SU-DHL-6 (cell line): ENCODE measurements around the gene SMR3B.

ENCODE experiments used
- H2AFZ ChIP-seq: fragments of 200-600 bp; sonication (generic); 2 replicates; pipeline ENCODE4 v1.6.1; 2014; ENCODE audit warnings: low read depth, mild to moderate bottlenecking, moderate library complexity, mixed read lengths, antibody characterized with exemption, low read length; ENCODE audit not compliant: severe bottlenecking
- H3F3A ChIP-seq: fragments of 200-600 bp; shearing (Covaris generic); 2 replicates; pipeline ENCODE4 v1.6.0; 2016; ENCODE audit warnings: antibody characterized with exemption, mild to moderate bottlenecking; ENCODE audit not compliant: insufficient read depth
- H3K27ac ChIP-seq: fragments of 200-600 bp; sonication (generic); 2 replicates; pipeline ENCODE4 v1.5.1; 2016; ENCODE audit warnings: low read depth, mild to moderate bottlenecking, low read length, moderate library complexity, mixed read lengths
- H3K27me3 ChIP-seq: fragments of 200-600 bp; sonication (generic), shearing (Covaris generic); 2 replicates; pipeline ENCODE4 v1.6.0; 2014; ENCODE audit warnings: mild to moderate bottlenecking, low read length
- H3K36me3 ChIP-seq: fragments of 200-600 bp; sonication (generic); 2 replicates; pipeline ENCODE4 v1.6.1; 2014; ENCODE audit warnings: mild to moderate bottlenecking, low read length, mixed read lengths
- H3K4me2 ChIP-seq: fragments of 300-600, 200-600 bp; shearing (Covaris generic), sonication (generic); 2 replicates; pipeline ENCODE4 v1.6.0; 2014; ENCODE audit warnings: low read length, low read depth, mild to moderate bottlenecking; ENCODE audit not compliant: poor library complexity, severe bottlenecking
- H3K4me3 ChIP-seq: fragments of 200-600 bp; sonication (generic); 2 replicates; pipeline ENCODE4 v1.5.1; 2014; ENCODE audit warnings: antibody characterized with exemption, low read length, mild to moderate bottlenecking, mixed read lengths; ENCODE audit not compliant: insufficient read depth, poor library complexity, severe bottlenecking
- H3K79me2 ChIP-seq: fragments of 200-600 bp; sonication (generic); 2 replicates; pipeline ENCODE4 v1.6.1; 2014; ENCODE audit warnings: mild to moderate bottlenecking, low read length, moderate library complexity; ENCODE audit not compliant: insufficient read depth
- H3K9ac ChIP-seq: fragments of 200-600 bp; sonication (generic); 2 replicates; pipeline ENCODE4 v1.7.0; 2014; ENCODE audit warnings: mild to moderate bottlenecking, low read length
- H3K9me2 ChIP-seq: fragments of 200-600 bp; sonication (generic); replicated peaks from 2 replicates; pipeline ENCODE4 v1.6.1; 2014; ENCODE audit warnings: low read length; ENCODE audit not compliant: insufficient read depth
- H3K9me3 ChIP-seq: fragments of 200-600 bp; sonication (generic); 2 replicates; pipeline ENCODE4 v1.6.1; 2014; ENCODE audit warnings: low read length, mixed read lengths; ENCODE audit not compliant: insufficient read depth
- H4K20me1 ChIP-seq: fragments of 200-600 bp; sonication (generic); 2 replicates; pipeline ENCODE4 v1.6.1; 2014; ENCODE audit warnings: low read depth, mild to moderate bottlenecking, antibody characterized with exemption, low read length, moderate library complexity, mixed read lengths
- EZH2phosphoT487 ChIP-seq: fragments of 200-600 bp; sonication (generic), shearing (Covaris generic); conservative IDR thresholded peaks from 2 replicates; pipeline ENCODE4 v1.6.1; 2018; ENCODE audit warnings: mild to moderate bottlenecking, antibody characterized with exemption, low read length, moderate library complexity, mixed read lengths
- TF ChIP-seq, protein P1 (sequence below): fragments of 200-600 bp; sonication (generic); IDR thresholded peaks from one replicate; pipeline ENCODE4 v1.5.1; 2017; ENCODE audit warnings: antibody characterized with exemption, mild to moderate bottlenecking, low read length, moderate library complexity; ENCODE audit not compliant: insufficient read depth, poor library complexity, severe bottlenecking

Gene SMR3B

DNA sequence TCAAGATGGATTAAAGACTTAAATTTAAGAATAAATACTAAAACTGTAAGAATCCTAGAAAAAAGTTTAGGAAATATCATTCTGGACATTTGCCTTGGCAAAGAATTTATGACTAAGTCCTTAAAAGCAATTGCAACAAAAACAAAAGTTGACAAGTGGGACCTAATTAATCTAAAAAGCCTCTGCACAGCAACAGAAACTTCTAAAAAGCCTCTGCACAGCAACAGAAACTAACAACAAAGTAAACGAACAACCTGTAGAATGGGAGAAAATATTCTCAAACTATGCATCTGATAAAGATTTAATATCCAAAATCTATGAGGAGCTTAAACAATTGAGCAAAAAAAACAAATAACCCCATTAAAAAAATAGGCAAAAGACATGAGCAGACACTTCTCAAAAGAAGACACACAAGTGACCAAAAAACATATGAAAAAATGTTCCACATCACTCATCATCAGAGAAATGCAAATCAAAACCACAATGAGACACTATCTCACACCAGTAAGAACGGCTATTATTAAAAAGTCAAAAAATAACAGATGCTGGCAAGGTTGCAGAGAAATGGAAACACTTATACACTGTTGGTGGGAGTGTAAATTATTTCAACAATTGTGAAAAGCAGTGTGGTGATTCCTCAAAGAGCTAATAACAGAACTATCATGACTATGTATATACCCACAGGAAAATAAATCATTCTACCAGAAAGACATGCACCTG lies 9.3 kb downstream of the SMR3B start:
- Histone ChIP-seq H4K20me1 (no peaks in the 10 kb centered on the region), H3K9ac (no peak overlapping the region), H3K36me3 (no peaks in the 10 kb centered on the region), H2AFZ (no peak overlapping the region), H3K9me3 (no peaks in the 10 kb centered on the region), H3F3A (no peaks in the 10 kb centered on the region), H3K4me2 (peak overlapping the region; percentile 27), H3K27ac (peak overlapping the region; percentile 63), H3K27me3 (no peaks in the 10 kb centered on the region), H3K9me2 (no peaks in the 10 kb centered on the region), H3K4me3 (no peak overlapping the region), H3K79me2 (no peaks in the 10 kb centered on the region)
- TF ChIP-seq, protein P1, sequence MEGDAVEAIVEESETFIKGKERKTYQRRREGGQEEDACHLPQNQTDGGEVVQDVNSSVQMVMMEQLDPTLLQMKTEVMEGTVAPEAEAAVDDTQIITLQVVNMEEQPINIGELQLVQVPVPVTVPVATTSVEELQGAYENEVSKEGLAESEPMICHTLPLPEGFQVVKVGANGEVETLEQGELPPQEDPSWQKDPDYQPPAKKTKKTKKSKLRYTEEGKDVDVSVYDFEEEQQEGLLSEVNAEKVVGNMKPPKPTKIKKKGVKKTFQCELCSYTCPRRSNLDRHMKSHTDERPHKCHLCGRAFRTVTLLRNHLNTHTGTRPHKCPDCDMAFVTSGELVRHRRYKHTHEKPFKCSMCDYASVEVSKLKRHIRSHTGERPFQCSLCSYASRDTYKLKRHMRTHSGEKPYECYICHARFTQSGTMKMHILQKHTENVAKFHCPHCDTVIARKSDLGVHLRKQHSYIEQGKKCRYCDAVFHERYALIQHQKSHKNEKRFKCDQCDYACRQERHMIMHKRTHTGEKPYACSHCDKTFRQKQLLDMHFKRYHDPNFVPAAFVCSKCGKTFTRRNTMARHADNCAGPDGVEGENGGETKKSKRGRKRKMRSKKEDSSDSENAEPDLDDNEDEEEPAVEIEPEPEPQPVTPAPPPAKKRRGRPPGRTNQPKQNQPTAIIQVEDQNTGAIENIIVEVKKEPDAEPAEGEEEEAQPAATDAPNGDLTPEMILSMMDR, result no peak
- no peak for TF ChIP-seq EZH2phosphoT487

DNA sequence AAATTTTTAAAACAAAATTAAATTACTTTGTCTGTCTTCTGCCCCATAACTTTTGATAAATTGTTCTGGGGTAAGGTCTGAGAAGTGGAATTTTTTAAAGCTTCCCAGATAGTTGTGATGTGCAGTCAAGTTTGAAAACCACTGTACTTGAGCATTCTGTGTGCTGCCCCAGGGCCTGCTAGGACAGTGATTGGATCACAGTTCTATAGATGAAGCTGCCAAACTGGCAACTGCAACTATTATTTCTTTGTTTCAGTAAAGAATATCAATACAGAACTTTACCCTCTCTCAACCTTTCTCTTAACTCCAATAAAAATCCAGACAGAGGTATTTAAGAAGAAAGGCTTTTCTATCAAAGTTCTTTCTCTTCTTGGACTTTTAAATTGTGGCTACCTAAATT lies 14.6 kb downstream of the SMR3B start, which contains the start of gene OPRPN:
OPRPN (plus strand) TSS at position 361 of the 400 bp plus-strand sequence. CDS start 1,346 bp downstream, outside the sequence.
- no peaks in the 10 kb centered on the region for H3K27me3 ChIP-seq
- H3K79me2 ChIP-seq, result no peaks in the 10 kb centered on the region
- H3K9me2 ChIP-seq, result no peaks in the 10 kb centered on the region
- no peak within 1 kb of the TSS for H2AFZ ChIP-seq
- TF ChIP-seq, protein P1, result no peak
- no peak for TF ChIP-seq EZH2phosphoT487
- no peak within 1 kb of the TSS for H3K9ac ChIP-seq
- no peak within 1 kb of the TSS for H3K4me3 ChIP-seq
- H3K4me2 ChIP-seq, result no peak within 1 kb of the TSS
- no peaks in the 10 kb centered on the region for H4K20me1 ChIP-seq
- no peaks in the 10 kb centered on the region for H3K36me3 ChIP-seq
- no peaks in the 10 kb centered on the region for H3F3A ChIP-seq
- no peak within 1 kb of the TSS for H3K27ac ChIP-seq
- no peaks in the 10 kb centered on the region for H3K9me3 ChIP-seq

DNA sequence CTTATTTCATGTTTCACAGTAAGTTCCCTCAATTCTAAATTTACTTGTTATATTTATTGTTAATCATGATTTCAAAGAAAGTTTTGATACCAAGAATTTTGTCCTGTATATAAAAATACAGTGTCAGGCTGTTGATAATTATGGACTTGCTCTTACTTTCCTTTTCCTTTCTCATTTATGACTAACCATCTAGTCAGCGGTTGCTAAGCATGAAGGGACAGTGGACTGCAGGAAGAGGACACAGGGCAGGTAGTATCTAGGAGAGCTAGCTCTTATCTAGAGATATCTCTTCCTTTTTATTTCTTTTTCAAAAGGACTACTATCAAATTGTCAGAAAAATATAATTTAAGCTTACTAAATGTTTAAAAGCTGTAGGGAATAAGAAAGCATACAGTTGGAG lies 16.4 kb downstream of the SMR3B start:
- H4K20me1 ChIP-seq, result no peaks in the 10 kb centered on the region
- H3F3A ChIP-seq, result no peaks in the 10 kb centered on the region
- H3K27ac ChIP-seq, result no peak overlapping the region
- H3K27me3 ChIP-seq, result no peaks in the 10 kb centered on the region
- no peak overlapping the region for H3K4me2 ChIP-seq
- H3K36me3 ChIP-seq, result no peaks in the 10 kb centered on the region
- no peaks in the 10 kb centered on the region for H3K79me2 ChIP-seq
- TF ChIP-seq, protein P1, result no peak
- TF ChIP-seq EZH2phosphoT487, result no peak
- no peaks in the 10 kb centered on the region for H3K9me2 ChIP-seq
- H3K9me3 ChIP-seq, result no peaks in the 10 kb centered on the region
- H3K9ac ChIP-seq, result no peak overlapping the region
- no peak overlapping the region for H3K4me3 ChIP-seq
- no peak overlapping the region for H2AFZ ChIP-seq
